ENCODE measurements around the gene MYO16.

MYO16 gene

DNA sequence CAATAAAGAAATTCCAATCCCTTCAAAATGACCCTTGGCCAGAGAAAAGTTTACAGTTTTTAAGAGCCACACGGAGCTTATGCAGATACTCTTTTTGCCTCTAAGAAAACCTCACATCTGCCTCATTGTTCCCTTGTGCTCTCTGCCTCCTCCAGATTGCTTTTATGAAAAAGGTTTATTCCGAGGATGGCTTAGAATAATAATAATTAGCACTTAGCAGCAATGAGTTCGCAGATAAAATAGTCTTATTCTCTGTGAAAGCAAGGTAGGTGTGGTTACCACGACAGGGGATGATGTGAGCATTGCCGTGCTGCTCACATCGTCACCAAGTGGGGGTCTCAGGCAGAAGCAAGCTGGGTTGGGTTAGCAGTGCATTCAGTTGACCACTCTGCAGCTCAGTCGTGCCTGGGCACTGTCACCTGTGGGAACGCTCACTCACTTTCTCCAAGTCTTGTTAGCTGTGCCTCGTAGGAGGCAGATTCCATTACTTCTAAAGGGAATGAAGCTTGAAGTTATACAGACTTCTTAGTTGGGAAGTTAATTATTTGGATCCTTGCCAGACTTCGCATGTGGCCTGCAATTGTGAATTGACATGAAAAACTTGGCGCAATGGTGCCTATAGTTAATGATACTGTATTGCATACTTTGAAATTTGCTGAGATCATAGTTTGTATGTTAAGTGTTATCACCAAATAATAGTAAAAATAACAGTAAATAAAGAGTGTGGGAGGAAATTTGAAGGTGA lies 157.2 kb downstream of the MYO16 start:
- in situ Hi-C loops (cut with HindIII; ENCODE audit: low sequenced_read_pairs) = no loop called here

DNA sequence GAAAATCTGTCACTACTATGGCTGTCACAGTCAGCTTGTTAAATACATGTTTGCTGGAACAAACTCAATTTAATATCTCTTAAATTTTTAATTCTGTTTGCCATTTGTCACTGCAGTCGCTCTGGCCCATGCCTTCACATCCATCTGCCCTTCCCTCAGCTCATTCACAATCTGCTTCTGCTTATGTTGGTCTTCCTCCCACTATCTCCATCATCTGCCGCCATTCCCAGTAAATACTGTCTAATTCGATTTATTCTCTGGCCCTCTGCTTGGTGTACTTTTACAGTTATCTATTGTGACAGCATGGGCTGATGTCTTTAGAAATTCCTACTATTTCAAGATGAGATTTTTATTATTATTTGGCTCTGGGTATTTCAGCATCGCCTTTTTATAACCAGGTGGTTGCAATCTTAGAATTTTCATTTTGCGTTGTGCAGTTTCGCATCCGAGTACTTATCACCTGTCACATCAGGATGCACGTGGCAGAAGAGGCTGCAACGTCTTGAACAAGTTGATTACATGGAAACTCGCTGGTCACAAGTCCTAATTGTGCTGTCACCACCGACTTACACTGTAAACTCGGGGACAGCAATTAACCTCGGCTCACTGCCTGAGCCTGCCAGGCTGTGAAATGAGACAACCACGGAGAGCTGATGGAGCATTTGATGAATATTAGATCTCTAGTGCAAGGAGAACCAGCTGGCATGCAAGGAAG lies 158.4 kb downstream of the MYO16 start:
- in situ Hi-C loops (cut with HindIII; ENCODE audit: low sequenced_read_pairs) = no loop called here

DNA sequence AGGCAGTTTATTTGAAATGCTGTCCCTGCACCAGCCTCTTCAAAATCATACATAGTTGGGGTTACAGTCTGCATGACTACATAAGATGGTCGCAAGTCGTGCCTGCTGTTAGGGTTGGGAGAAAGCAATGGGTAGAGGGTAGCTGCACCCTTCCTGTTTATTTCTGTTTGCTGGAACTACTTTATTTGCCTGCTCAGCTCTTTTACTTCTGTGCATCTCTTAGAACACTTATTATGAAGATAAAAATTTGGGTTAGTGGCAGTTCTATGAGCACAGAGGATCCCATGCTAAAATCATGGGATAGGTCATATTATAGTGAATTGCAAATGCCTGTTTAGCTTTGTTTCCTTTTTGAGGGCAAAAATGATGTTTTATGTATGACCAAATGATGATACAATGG lies 160.1 kb downstream of the MYO16 start:
- in situ Hi-C loops (cut with HindIII; ENCODE audit: low sequenced_read_pairs) = no loop called here

DNA sequence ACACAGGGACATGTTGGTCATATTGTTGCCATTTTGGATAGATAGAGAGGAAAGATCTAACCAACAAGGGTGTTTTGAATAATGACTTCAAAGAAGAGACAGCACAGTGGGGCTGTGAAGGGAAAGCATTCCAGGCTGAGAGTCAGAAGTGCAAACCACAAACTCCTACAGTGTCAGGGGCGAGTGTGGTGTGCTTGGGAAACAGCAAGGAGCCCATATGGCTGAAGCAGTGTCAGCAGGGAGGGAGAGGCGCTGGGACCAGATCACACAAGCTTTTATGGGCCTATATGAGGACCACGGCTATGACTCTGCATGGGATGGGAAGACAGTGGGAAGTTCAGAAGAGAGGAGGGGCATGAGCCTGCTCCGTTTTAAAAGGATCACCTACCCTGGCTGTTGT lies 166.4 kb downstream of the MYO16 start:
- in situ Hi-C loops (cut with HindIII; ENCODE audit: low sequenced_read_pairs) = no loop called here

DNA sequence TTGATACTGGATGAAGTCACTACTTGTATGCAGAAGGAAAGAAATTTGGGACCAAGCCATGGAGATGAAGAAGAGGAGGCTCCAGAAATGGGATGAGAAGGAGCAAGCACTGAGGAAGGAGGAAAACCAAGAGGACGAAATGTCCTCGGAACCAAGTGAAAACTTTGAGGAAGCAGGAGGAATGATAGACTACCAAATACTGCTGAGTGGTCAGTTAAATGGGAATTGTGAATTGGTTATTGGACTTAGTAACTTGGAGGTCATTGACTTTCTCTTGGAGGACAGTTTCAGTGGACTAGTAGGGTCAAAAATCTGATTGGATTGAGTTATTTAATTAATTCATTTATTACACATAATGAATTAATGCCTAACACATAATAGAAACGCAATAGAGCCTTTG lies 167.9 kb downstream of the MYO16 start:
- in situ Hi-C loops (cut with HindIII; ENCODE audit: low sequenced_read_pairs) = no loop called here

DNA sequence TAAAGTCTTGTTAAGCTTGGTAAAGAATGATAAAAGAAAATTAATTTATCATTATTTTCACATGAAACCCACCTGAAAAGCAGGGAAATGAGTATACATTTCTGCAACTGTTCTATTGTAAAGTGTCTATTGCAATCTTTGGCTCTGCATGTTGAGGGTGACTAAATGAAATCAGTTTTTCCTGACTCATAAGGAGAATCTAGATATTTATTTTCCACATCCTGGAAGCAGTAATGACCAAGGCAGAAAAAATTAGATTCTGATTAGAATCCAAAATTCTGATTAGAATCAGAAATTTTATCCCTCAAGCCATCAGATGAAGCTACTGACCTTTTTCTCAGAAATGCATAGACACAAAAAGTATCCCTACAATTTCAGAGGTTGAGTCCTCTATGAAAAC lies 178.4 kb downstream of the MYO16 start:
- in situ Hi-C loops (cut with HindIII; ENCODE audit: low sequenced_read_pairs) = no loop called here

DNA sequence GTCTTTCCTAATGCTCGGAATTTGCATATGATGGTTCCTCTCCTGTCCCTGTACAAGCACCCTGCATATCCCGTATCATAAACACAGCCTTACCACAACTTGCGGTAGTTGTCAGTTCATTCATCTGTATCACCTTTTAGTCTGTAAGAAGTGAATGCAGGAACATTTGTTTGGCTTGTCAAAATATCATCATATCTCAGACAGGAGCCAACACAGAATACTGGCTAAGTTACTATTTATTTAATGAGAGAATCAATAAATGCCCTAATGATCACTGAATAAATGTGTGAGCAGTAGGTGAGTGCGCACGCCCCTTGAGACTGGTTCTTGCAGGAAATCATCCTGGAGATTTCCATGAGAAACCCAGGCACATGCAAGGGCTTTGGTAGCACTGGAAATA lies 182.8 kb downstream of the MYO16 start:
- in situ Hi-C loops (cut with HindIII; ENCODE audit: low sequenced_read_pairs) = no loop called here

DNA sequence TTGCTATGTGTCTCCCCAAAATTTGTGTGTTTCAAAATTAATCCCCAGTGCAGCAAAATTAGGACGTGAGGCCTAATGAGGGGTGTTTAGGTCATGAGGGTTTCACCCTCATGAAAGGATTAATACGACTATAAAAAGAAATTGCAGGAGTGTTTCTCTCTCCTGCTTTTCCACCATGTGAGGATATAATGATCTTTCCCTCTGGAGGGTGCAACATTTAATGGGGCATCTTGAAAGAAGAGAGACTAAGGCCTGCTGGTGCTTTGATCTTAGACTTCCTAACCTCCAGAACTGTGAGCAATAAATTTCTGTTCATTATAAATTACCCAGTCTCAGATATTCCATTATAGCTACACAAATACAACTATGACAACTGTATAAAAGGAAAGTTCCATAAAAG lies 183.2 kb downstream of the MYO16 start:
- in situ Hi-C loops (cut with HindIII; ENCODE audit: low sequenced_read_pairs) = no loop called here

DNA sequence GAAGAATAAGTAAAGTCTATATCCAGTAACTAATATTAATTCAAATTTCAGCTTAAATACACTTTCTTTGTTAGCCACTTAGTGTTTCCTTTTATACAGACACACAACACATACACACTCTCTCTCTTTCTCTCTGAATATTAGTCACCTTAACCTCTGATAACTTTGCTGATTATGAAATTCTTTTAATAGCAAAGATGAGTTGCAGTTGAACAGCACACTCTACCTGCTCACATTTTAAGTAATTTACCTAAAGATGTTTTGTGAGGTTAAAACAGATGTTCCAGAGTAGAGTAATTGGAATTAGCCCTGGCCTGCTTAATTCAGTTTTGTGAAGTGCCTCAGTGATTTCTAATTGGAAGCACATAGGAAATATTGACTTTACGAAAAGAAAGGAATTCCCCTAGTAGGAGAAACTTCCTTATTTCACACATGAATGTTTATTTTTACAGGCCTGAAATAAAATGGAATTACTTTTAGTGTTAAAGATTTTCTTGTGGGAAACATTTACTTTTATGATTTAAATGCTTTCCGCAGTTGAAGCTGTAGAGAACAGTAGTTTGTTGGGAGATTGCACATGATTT lies 184.3 kb downstream of the MYO16 start:
- in situ Hi-C loops (cut with HindIII; ENCODE audit: low sequenced_read_pairs) = no loop called here

DNA sequence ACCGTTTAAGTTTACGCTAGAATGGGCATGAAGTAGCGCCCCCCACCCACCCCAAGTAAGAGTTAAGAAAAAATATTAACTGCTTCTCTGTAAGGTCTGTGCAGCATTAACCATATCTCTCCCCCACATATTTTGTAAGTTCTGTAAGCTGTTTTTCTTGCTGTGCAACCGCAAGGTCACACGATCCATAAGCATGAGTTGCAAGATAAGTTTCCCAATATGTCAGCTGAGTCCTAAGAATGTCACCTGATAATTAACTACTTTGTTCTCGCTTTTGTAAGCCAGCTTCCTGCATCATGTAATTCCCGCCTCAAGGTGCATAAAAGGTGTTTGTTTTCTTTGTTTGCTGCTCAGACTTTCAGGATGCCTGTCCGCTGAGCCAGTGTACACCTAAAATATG lies 187.0 kb downstream of the MYO16 start:
- in situ Hi-C loops (cut with HindIII; ENCODE audit: low sequenced_read_pairs) = no loop called here

DNA sequence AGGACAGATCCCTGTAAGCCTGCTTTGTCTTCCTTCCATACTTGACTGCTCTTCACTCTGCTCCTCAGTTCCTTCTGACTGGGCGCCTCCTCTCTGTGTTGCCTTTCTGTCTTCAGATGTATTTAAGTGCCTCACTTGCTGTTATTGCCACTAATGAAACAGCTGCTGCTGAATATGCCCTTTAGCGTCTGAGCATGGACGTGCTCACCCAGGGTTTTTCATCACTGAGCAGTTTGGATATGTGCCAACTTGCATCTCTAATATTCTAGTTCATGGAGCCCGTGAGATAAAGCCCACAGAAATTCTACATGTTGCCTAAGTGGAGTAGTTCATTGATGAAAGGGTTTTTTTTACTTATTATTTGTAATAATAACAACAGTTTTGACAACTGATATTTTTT lies 198.2 kb downstream of the MYO16 start:
- in situ Hi-C loops (cut with HindIII; ENCODE audit: low sequenced_read_pairs) = no loop called here

DNA sequence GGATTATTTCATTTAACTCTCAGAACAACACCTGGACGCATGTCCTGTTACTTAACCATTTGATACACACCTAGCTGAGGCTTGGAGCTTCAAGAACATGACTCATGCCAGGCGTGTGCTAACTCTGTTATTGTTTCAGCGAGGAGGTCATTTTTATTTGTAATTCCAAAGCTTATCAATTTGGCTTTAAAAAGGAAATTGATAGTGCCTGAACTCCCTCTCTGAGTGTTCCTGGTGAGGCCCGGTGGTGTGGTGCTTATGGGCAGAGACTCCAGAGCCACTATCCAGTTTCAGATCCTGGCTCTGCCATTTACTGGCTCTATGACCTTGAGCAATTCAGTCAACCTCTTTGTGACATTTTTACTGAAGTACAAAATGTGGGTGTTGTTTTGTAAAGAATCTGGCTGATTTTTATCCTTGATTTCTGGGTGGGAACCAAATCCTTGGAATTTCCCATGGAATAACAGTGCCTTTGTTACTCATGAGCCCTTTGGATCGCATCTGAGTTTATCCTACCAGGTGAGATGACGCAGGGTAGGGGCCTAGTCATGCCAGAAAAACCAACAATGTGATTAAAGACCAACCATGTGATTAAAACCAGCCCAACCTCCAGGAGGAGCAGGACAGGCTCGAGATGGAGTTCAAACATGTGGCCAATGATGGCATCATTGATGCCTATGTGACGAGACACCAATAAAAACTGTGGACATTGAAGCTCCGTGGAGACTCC lies 198.8 kb downstream of the MYO16 start:
- in situ Hi-C loops (cut with HindIII; ENCODE audit: low sequenced_read_pairs) = no loop called here

DNA sequence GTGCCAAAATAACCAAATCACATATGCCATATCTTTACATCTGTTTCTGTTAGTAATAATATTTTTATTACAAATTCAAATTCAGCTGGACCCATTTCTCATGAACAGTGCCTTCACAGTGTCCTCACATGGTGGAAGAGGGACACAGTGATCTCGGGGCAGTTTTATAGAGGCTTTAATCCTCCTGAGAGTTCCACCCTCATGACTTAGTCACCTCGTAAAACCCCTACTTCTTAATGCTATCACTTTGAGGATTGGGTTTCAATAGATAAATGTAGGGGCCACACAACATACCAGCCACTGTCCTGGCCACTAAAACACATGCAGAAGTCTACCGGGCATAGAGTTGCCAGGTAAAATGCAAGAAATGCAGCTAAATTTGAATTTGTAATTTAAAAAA lies 201.5 kb downstream of the MYO16 start:
- in situ Hi-C loops (cut with HindIII; ENCODE audit: low sequenced_read_pairs) = no loop called here

DNA sequence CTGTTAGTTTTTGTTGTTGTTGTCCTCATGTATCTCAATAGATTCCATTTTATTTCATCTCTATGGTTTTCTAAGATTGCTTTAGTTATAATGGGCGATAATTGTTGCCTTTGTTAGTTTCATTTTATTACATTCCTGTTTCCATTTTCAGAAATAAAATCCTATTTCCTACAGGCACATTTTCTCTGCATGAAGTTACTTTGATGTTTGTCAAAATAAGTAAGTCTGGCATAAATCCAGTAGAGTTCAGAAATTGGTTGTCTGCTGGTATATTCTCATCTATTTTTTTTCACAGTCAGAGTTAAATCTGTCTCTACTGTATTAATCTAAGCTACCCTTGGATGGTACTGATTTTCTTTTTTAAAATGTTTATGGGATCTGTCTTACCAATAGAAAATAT lies 204.1 kb downstream of the MYO16 start:
- in situ Hi-C loops (cut with HindIII; ENCODE audit: low sequenced_read_pairs) = no loop called here

DNA sequence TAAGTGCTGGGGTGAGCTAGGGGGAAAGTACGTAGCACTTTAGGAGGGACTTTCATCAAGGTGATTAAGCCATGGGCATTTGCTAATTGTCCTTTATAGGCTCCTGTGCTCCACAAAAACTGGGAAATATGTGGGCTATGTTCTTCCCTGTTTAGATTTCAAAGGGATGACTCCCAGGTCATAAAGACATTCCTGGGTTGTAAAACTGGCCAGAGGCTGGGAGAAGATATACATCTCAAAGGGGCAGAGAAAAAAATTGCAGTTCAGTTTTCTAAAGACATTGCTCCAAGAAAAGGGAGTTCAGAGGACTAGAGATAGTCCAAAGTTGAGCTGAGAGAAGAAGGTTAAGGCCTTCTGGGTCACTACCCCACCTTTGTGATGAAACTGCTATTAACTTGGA lies 204.8 kb downstream of the MYO16 start:
- in situ Hi-C loops (cut with HindIII; ENCODE audit: low sequenced_read_pairs) = no loop called here

DNA sequence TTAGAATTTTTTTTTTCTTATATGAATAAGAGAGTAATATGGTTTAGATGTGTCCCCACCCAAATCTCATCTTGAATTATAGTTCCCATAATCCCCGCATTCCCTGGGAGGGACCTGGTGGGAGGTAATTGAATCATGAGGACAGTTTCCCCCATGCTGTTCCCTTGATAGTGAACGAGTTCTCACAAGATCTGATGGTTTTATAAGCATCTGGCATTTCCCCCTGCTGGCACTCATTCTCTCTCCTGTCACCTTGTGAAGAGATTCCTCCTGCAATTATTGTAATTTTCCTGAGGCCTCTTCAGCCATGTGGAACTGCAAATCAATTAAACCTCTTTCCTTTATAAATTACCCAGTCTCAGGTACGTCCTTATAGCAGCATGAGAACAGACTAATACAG lies 205.7 kb downstream of the MYO16 start:
- in situ Hi-C loops (cut with HindIII; ENCODE audit: low sequenced_read_pairs) = no loop called here

DNA sequence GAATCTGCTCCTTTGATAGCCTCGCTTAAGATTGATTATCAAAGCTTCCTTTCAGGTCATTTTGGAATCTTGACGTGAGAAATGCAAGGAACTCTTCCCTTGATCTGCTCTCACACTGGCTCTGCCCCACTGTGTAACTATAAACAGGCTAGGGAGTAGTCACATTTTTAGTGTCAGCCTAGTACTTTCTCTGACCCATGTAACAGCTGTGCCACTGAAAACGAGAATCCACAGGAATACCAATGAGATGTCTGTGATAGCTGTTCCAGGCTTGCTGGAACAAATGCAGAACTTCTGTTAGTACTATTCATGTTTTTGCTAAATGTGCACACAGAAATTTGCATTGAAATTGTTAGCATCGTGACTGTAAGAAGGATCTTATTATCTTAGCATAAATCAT lies 221.3 kb downstream of the MYO16 start:
- in situ Hi-C loops (cut with HindIII; ENCODE audit: low sequenced_read_pairs) = loop anchor here (5.0 kb wide), 1 partner anchor 47 kb away; no protein-coding TSS in a partner anchor

DNA sequence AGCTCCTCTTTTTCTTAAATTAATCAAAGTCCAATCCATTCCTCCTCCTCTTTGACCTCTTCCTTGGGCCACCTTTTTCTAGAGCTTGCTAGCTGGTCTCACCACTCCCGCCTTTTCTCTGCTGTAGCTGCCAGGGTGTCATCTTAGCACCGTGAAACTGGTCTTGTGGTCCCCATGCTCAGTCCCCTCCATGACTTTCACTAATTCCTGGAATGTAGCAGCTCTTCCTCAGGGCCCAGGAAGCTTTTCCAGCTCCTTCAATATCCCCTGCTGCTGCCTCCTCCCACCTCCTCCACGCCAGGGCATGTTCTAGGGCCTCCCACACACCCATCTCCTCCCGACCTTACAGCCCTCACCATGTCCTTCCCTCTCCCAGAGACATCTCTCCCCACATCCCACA lies 222.2 kb downstream of the MYO16 start:
- in situ Hi-C loops (cut with HindIII; ENCODE audit: low sequenced_read_pairs) = loop anchor here (5.0 kb wide), 1 partner anchor 46 kb away; no protein-coding TSS in a partner anchor

DNA sequence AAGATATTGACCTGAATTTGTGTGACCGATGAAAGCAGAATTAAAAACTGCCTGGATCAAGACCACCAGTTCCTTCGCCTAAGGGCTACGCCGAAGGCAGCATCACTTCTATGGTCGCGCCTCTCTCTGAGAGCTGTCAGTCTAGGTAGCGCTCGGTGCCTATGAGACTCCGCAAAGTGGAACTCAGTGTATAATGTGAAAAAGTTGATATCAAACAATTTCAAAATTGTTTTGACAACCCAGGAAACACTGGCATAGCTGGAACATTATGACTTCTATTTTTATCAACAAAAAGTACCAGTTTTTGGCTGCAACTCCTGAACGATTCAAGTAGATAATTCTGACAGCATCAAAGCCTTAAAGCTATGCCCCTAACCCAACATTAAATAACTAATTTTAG lies 223.6 kb downstream of the MYO16 start:
- in situ Hi-C loops (cut with HindIII; ENCODE audit: low sequenced_read_pairs) = loop anchor here (5.0 kb wide), 1 partner anchor 44 kb away; no protein-coding TSS in a partner anchor

DNA sequence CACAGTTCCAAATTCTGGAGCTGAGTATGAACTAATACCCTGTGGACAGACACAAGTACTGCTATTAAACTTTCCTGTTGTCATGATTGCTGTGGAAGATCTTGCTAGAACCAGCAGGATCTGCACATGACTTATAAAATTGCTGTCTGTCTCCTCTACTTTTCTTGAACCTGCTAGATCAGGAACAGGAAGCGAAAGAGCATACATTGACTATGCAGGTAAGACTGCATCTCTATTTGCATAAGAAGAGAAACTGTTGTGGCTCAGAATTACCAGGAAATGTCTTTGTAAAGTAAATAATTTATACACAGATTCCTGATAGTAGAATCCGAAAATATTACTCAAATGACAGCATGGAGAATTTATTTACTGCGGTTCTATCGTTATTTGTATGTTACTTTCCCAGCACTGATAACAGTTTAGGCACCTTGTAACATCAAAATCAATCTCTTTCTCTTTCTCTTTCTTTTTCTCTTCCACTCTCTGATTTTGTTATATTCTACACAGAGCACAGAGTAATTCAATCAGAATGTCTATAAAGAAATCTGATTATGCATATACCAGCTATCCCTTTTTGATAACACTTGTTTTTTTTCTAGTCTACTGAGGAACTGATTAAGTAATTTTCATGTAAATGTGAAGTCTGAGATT lies 226.5 kb downstream of the MYO16 start:
- in situ Hi-C loops (cut with HindIII; ENCODE audit: low sequenced_read_pairs) = no loop called here

DNA sequence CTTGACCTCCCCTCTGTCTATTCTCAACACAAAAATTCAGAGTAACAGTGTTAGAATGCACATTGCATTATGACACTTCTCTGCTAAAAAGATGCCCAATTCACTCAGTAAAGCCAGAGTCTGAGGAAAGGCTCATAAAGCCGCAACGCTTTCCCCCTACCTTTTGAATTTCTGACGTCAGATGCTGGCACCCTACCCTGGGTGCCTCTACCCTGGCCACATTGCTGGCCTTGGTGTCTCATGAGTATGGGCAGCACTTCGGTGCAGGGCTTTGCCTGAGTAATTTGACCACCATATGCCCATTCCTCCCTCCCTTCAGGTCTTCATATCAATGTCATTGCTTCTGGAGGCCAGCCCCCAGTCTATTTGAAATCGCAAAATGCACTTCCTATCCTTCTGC lies 229.3 kb downstream of the MYO16 start:
- in situ Hi-C loops (cut with HindIII; ENCODE audit: low sequenced_read_pairs) = no loop called here
